Sigmoid colon (tissue), 7 donors: ENCODE data around the gene TAAR2. TPM values are rescaled to one million over a fixed set of nuclear protein-coding genes. Genes with fewer than 3 reads are reported as not detected.

Source experiments
- DNase-seq: peaks from one replicate; pipeline ENCODE4 v3.0.0-alpha.2; 2019
- H3K27ac ChIP-seq, 4 donors: fragments of 200-600 bp; sonication (generic); one replicate each; pipeline ENCODE4 v1.5.1; 2016 to 2019; ENCODE audit warnings: mild to moderate bottlenecking in 1 of 4
- H3K27me3 ChIP-seq, 3 donors: fragments of 200-600 bp; sonication (generic); one replicate each; pipeline ENCODE4 v1.5.1; 2019; ENCODE audit warnings: mild to moderate bottlenecking in 1 of 3
- H3K36me3 ChIP-seq, 4 donors: fragments of 200-600 bp; sonication (generic); one replicate each; pipeline ENCODE4 v1.5.1; 2016 to 2019
- H3K4me1 ChIP-seq, 4 donors: fragments of 200-600 bp; sonication (generic); one replicate each; pipeline ENCODE4 v1.5.1; 2017 to 2019
- H3K4me3 ChIP-seq, 4 donors: fragments of 200-600 bp; sonication (generic); one replicate each; pipeline ENCODE4 v1.5.1; 2017 to 2019; ENCODE audit warnings: mild to moderate bottlenecking in 2 of 4, moderate library complexity in 1 of 4
- H3K9me3 ChIP-seq, 4 donors: fragments of 200-600 bp in 3 of 4; sonication (generic) in 3 of 4; one replicate each; pipeline versions ENCODE4 v1.5.1 to v1.6.1; 2013 to 2019
- CTCF ChIP-seq, 4 experiments: fragments of 450-650 bp in 3 of 4; fragments of 200-600 bp in 1 of 4; IDR thresholded peaks; one replicate each; pipeline ENCODE4 v1.5.1; 2016 to 2019; ENCODE audit warnings: antibody characterized with exemption in 4 of 4, mild to moderate bottlenecking in 3 of 4, moderate library complexity in 2 of 4
- EP300 ChIP-seq, 4 donors: sonication (generic); formaldehyde crosslinking; IDR thresholded peaks; one replicate each; pipeline ENCODE4 v1.6.1; 2017; ENCODE audit warnings: antibody characterized with exemption in 4 of 4
- POLR2A ChIP-seq, 2 donors: fragments of 450-650 bp; IDR thresholded peaks; one replicate each; pipeline ENCODE4 v1.6.1; 2016; ENCODE audit warnings: antibody characterized with exemption in 2 of 2, mild to moderate bottlenecking in 2 of 2, moderate library complexity in 2 of 2
- POLR2AphosphoS5 ChIP-seq, 4 donors: sonication (generic); formaldehyde crosslinking; IDR thresholded peaks; one replicate each; pipeline ENCODE4 v1.6.1; 2017; ENCODE audit warnings: antibody characterized with exemption in 4 of 4
- WGBS, 2 donors: extraction: QIAGEN DNeasy Blood & Tissue Kit; methylation state at CpG; one replicate each; pipeline ENCODE4 v1.1.7; 2013; 5-methylcytosine and 5-hydroxymethylcytosine counted together
- intact Hi-C: fragments of 100-400 bp; cut with DNase I; formaldehyde crosslinking; loops from one replicate; pipeline ENCODE4 v1.15.1; 2023
- polyA plus RNA-seq, 3 donors: library from polyadenylated mRNA; stranded (reverse); fragments of 200-250 nt; gene quantifications; one replicate each; pipeline ENCODE4 v1.2.3, GENCODE V29; 2013
- total RNA-seq, 4 donors: library from RNA; depleted of rRNA; stranded (reverse); fragments of >200 nt; gene quantifications; one replicate each; pipeline ENCODE4 v1.1.0, GENCODE V29; 2016
- donor health status: healthy with polysubstance abuse.
- donor health status: Bipolar disorder and iron deficiency.
- donor health status: healthy.

Gene TAAR2
- total and polyA plus RNA-seq, 7 donors = not detected

DNA sequence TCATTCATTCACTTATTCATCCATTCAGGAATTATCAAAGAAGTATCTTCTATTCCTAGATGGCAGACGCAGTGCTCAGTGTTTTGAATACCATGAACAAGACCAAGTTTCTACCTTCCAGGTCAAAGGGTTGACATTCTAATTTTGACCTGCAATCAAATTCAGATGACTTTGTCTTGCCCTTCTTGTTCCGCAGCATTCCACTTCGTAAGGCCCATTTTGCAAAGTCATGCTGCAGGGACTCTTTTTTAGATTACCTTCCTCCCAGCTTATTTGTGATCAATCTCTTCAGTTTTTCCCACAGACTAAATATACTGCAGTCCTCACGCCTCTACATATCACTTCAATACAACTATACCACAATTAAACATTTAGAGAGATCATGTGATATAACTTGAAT is 42.0 kb upstream of the TAAR2 start:
- no peak for DNase-seq
- H3K9me3 ChIP-seq = no peaks in the 10 kb centered on the region
- H3K27ac ChIP-seq = no peak overlapping the region
- TF ChIP-seq EP300 (IDR thresholded peaks at IDR 0.05) (no peak), CTCF (IDR thresholded peaks at IDR 0.05) (no peak), POLR2A (IDR thresholded peaks at IDR 0.05) (no peak), POLR2AphosphoS5 (IDR thresholded peaks at IDR 0.05) (no peak)
- no peaks in the 10 kb centered on the region for H3K27me3 ChIP-seq
- 66 to 89% methylated on average over 4 of the region's 4 CpGs for WGBS, 2 donors
- intact Hi-C loops = no loop called here
- no peaks in the 10 kb centered on the region for H3K4me1 ChIP-seq
- no peaks in the 10 kb centered on the region for H3K36me3 ChIP-seq
- H3K4me3 ChIP-seq = no peak overlapping the region

GRCh38 chr6:132664309-132665034 is 40.4 kb upstream of the TAAR2 start:
- H3K9me3 ChIP-seq = no peaks in the 10 kb centered on the region
- H3K4me3 ChIP-seq = no peak overlapping the region
- intact Hi-C loops = no loop called here
- TF ChIP-seq POLR2AphosphoS5 (IDR thresholded peaks at IDR 0.05) = no peak
- WGBS, 2 donors = 97 to 99% methylated on average over 1 of the region's 1 CpG
- H3K4me1 ChIP-seq = no peaks in the 10 kb centered on the region
- H3K36me3 ChIP-seq = no peaks in the 10 kb centered on the region
- H3K27ac ChIP-seq = no peak overlapping the region
- no peak for DNase-seq
- H3K27me3 ChIP-seq = no peaks in the 10 kb centered on the region

- DNase-seq = no peak
- TF ChIP-seq CTCF (IDR thresholded peaks at IDR 0.05) = no peak
- TF ChIP-seq POLR2A (IDR thresholded peaks at IDR 0.05) = no peak
- no peak for TF ChIP-seq POLR2AphosphoS5 (IDR thresholded peaks at IDR 0.05)
- no peak for TF ChIP-seq EP300 (IDR thresholded peaks at IDR 0.05)
- H3K36me3 ChIP-seq = no peaks in the 10 kb centered on the region
- H3K9me3 ChIP-seq = no peaks in the 10 kb centered on the region
- intact Hi-C loops = no loop called here
- H3K27me3 ChIP-seq = no peaks in the 10 kb centered on the region
- H3K4me3 ChIP-seq = no peak overlapping the region
- no peaks in the 10 kb centered on the region for H3K4me1 ChIP-seq
- no peak overlapping the region for H3K27ac ChIP-seq
- 67 to 77% methylated on average over 1 of the region's 1 CpG for WGBS, 2 donors
Observed at GRCh38 chr6:132663661-132664060, 39.6 kb upstream of the TAAR2 start.

- no peak for TF ChIP-seq POLR2A (IDR thresholded peaks at IDR 0.05)
- TF ChIP-seq CTCF (IDR thresholded peaks at IDR 0.05) = no peak
- TF ChIP-seq EP300 (IDR thresholded peaks at IDR 0.05) = no peak
- TF ChIP-seq POLR2AphosphoS5 (IDR thresholded peaks at IDR 0.05) = no peak
- Histone ChIP-seq H3K36me3 (no peaks in the 10 kb centered on the region), H3K27me3 (no peaks in the 10 kb centered on the region), H3K4me3 (no peak overlapping the region), H3K9me3 (no peaks in the 10 kb centered on the region), H3K4me1 (no peaks in the 10 kb centered on the region), H3K27ac (no peak overlapping the region)
- DNase-seq = no peak
- intact Hi-C loops = no loop called here
- 79 to 89% methylated on average over 4 of the region's 4 CpGs for WGBS, 2 donors
Observed at GRCh38 chr6:132661906-132662305, 37.8 kb upstream of the TAAR2 start.

DNA sequence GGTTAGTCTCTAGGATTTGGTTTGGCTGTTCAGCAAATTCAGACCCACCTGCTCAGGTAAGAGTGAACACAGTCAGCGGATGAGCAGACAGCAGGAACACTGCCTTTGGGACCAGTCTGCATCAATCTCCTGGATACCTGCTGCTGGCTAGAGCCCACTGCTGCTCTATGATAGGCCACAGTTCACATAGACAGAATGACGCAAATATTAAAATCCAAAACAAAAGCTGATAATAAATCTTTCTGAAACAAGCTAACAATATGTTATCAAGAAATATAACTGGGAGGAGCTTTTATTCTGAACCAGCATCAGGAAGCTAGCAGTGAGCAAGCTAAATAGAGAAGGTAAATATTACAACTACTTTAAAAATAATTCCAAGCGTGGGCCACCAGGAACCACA is 35.0 kb upstream of the TAAR2 start, which contains the start of gene TAAR1:
TAAR1 (minus strand) TSS at position 101 of the 400 bp plus-strand sequence. CDS start 13,179 bp downstream, outside the sequence.
- H3K36me3 ChIP-seq = no peaks in the 10 kb centered on the region
- H3K4me1 ChIP-seq = no peaks in the 10 kb centered on the region
- H3K27me3 ChIP-seq = no peaks in the 10 kb centered on the region
- no peak for TF ChIP-seq CTCF (IDR thresholded peaks at IDR 0.05)
- no peak for TF ChIP-seq POLR2AphosphoS5 (IDR thresholded peaks at IDR 0.05)
- TF ChIP-seq EP300 (IDR thresholded peaks at IDR 0.05) = no peak
- no peak for TF ChIP-seq POLR2A (IDR thresholded peaks at IDR 0.05)
- H3K27ac ChIP-seq = no peak within 1 kb of the TSS
- H3K4me3 ChIP-seq = no peak within 1 kb of the TSS
- H3K9me3 ChIP-seq = no peaks in the 10 kb centered on the region
- intact Hi-C loops = no loop called here
- no peak for DNase-seq
- 68 to 97% methylated on average over 3 of the region's 3 CpGs for WGBS, 2 donors
